GM12872 (cell line): ENCODE measurements around the gene PPP1R26.

Experiments
- CTCF ChIP-seq: IDR thresholded peaks from 3 replicates; pipeline ENCODE4 v1.5.1; 2011; ENCODE audit warnings: low read depth, mild to moderate bottlenecking, low read length, moderate library complexity; ENCODE audit not compliant: insufficient read depth

Gene PPP1R26

DNA sequence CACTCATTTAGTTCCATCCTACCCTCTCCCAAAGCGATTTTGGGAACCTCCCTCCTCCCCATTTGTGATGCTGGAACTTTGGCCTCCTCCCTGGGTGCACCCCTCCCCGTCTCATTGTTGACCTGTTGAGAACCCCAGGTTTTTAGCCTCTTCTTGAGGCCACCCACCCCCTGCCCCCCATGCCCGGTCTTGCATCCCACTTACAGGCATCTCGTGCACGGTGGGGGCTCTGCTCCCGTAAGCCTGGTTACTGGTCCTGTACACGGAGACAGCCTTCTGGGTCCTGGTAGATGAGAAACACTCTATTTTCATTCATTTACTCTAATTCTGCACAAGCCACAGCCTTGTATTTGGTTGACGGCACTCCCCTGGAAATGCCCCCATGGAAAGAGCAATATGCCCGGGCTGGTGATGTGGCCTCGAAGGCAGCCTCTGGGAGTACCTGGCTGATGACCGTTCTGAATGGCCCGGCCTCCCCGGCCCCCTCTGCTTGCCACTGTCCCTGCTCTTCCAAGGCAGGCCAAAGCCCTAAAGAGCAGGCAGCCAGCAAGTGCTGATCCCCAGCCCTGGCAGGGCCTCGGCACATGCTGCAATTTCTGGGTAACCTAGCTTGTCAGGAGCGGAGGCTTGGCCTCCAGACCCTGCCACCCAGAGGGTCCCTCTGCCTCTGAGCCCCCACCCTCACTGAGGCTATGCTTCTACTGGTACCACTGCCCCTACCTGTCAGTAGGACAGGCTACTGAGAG is 19.0 kb downstream of the PPP1R26 start:
- TF ChIP-seq CTCF: no peak

DNA sequence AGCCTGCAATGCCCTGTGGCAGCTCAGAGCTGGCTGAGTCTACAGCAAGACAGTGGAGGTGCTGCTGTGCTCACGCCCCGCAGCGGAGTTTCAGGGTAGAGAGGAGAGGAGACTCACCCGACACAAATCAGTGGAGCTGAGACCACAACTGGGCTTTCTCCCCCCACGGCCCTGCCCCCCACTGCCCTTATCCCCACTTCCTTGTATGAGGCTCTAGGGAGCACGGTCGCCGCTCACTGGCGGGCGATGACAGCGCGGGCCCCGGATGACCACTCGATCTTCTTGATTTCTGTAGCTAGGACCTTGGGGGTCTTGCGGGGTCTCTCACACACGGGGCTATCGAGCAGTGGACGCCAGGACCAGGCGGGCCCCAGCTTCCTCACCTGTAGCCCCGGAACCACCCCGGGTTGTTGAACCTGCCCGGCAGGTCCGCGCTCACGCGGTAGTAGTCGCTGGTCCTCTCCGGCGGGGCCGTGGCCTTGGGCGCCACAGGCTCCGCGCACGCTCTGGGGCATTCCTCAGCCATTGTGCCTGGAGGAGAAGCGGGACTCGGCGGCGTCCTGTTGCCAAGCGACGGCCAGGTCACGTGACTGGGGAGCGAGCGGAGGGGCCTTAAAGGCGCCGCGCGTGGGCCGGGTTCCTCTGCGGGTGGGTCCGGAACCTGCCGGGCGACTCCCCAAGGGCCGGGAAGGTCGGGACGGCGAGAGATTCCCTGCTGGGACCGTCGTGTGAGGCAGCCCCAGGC is 19.9 kb downstream of the PPP1R26 start:
- TF ChIP-seq CTCF: no peak

GRCh38 chr9:135500071-135500524 is 20.5 kb downstream of the PPP1R26 start:
- TF ChIP-seq CTCF: no peak

GRCh38 chr9:135500525-135501260 is 21.1 kb downstream of the PPP1R26 start, which contains the start of gene MRPS2:
MRPS2 (plus strand) TSS chr9:135500682; CDS start chr9:135500711, 29 bp downstream.
- TF ChIP-seq CTCF: peak; percentile 88

- no peak for TF ChIP-seq CTCF
Measured at GRCh38 chr9:135501261-135502167, 21.9 kb downstream of the PPP1R26 start.

DNA sequence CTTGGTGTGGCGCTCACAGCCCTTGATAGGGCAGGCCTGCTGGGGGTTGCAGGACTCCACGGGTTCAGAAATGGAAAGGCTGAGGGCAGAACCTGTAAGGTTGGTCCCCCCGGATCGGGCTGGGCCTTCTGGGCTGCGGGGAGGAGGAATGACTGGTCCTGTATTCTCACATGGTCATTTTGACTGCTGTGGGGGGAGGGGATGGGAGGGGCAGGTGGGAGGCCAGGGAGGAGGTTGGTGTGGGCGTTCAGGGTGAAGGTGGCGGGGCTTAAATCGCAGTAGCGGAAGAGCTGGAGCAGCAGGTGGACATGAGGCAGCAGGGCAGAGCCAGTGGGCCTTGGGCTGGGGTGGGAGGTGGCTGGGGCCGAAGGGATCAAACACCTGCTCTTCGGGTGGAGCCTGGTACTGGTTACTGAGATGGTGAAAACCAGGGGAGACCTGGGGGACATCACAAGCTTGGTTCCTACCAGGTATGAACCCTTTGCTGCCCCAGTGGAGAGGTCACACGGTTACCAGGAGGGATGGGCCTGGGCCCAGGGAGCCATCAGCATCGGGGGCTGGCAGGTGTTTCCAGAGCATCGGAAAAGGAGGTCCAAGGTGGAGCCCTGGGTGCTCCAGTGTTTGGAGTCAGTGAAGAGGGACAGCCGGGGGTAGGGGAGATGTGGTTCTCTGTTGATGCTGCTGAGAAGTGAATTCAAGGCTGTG is 22.7 kb downstream of the PPP1R26 start:
- no peak for TF ChIP-seq CTCF
